Naive thymus-derived CD8-positive, alpha-beta T cell (primary cell): Measurements from ENCODE around the gene TNS1. TPM values are rescaled to one million over a fixed set of nuclear protein-coding genes. Genes with fewer than 3 reads are reported as not detected.
"Not testable (repeated sequence)": the region's sequence is repeated elsewhere in the genome, so short reads cannot be mapped to it uniquely, and the experiment has no call there.

Source experiments
- ATAC-seq, 2 donors: fragments of 150-1000 bp; cut with Tn5 transposase in 1 of 2; sonication (Bioruptor Pico), chemical (Tn5 transposase) in 1 of 2; 1 replicate in 1 of 2; 2 replicates in 1 of 2; pipeline ENCODE4 v1.10.0; 2021; ENCODE audit warnings: mild to moderate bottlenecking in 2 of 2, moderate library complexity in 2 of 2
- POLR2A ChIA-PET: fragments of 350-600 bp; sonication (Branson Sonifier 250); formaldehyde crosslinking; loops from one replicate; lab custom pipeline; 2021; ENCODE audit warnings: antibody characterized with exemption; lab: Charles Lee
- DNase-seq, 10 donors: peaks; one replicate each; pipeline versions ENCODE4 v3.0.0 to v3.0.0-alpha.2; 2020 to 2022
- H3K27ac Mint-ChIP-seq, 10 donors: one replicate each; pipeline ENCODE4 v1.8.0; 2020 to 2022; ENCODE audit warnings: mild to moderate bottlenecking in 10 of 10, mixed read lengths in 10 of 10, moderate library complexity in 4 of 10, inconsistent platforms in 1 of 10
- H3K27me3 Mint-ChIP-seq, 5 donors: one replicate each; pipeline ENCODE4 v1.8.0; 2021 to 2022; ENCODE audit warnings: mixed read lengths in 5 of 5
- H3K36me3 Mint-ChIP-seq, 3 donors: one replicate each; pipeline ENCODE4 v1.8.0; 2020 to 2022; ENCODE audit warnings: mixed read lengths in 3 of 3, mild to moderate bottlenecking in 2 of 3, inconsistent platforms in 1 of 3
- H3K4me1 Mint-ChIP-seq, 4 donors: one replicate each; pipeline ENCODE4 v1.8.0; 2021 to 2022; ENCODE audit warnings: mixed read lengths in 4 of 4
- H3K4me3 Mint-ChIP-seq, 10 donors: one replicate each; pipeline ENCODE4 v1.8.0; 2020 to 2022; ENCODE audit warnings: mild to moderate bottlenecking in 10 of 10, mixed read lengths in 10 of 10, moderate library complexity in 6 of 10, inconsistent platforms in 1 of 10
- H3K9me3 Mint-ChIP-seq, 9 donors: one replicate each; pipeline ENCODE4 v1.8.0; 2020 to 2022; ENCODE audit warnings: mixed read lengths in 9 of 9, mild to moderate bottlenecking in 3 of 9, inconsistent platforms in 1 of 9, moderate library complexity in 1 of 9
- polyA plus RNA-seq, 3 donors: library from polyadenylated mRNA; unstranded; fragments of 300-500 nt; fragmentation: Illumina TruSeq; gene quantifications; one replicate each; pipeline ENCODE4 v1.2.3, GENCODE V29; 2021
- total RNA-seq, 8 experiments: library from RNA in 2 of 8; stranded (reverse) in 2 of 8; gene quantifications; one replicate each; pipeline ENCODE4 v1.2.3 and lab custom pipeline; 2021 to 2026

TNS1 gene
- total and polyA plus RNA-seq, 5 experiments from 2014 or later, result 0.21 to 0.47 TPM; not detected in 3

GRCh38 chr2:217820904-217821303, 181.9 kb downstream of the TNS1 start:
- no peak for ATAC-seq
- POLR2A ChIA-PET, result no interaction called here
- Mint-ChIP-seq H3K27ac (peak overlapping the region in 1 of 10 donors; percentile 19), H3K27me3 (no peaks in the 10 kb centered on the region), H3K4me1 (no peaks in the 10 kb centered on the region), H3K9me3 (no peaks in the 10 kb centered on the region), H3K4me3 (no peak overlapping the region), H3K36me3 (no peaks in the 10 kb centered on the region)
- DNase-seq, result no peak

GRCh38 chr2:217820091-217820819, 182.5 kb downstream of the TNS1 start:
- DNase-seq (no peak), ATAC-seq (no peak)
- H3K36me3 Mint-ChIP-seq, result no peaks in the 10 kb centered on the region
- peak overlapping the region in 1 of 10 donors; percentile 26 for H3K27ac Mint-ChIP-seq
- H3K9me3 Mint-ChIP-seq, result no peaks in the 10 kb centered on the region
- no peaks in the 10 kb centered on the region for H3K27me3 Mint-ChIP-seq
- no peaks in the 10 kb centered on the region for H3K4me1 Mint-ChIP-seq
- POLR2A ChIA-PET, result no interaction called here
- no peak overlapping the region for H3K4me3 Mint-ChIP-seq

- H3K27ac Mint-ChIP-seq, result no peak overlapping the region
- no peaks in the 10 kb centered on the region for H3K9me3 Mint-ChIP-seq
- no peaks in the 10 kb centered on the region for H3K4me1 Mint-ChIP-seq
- no peak for DNase-seq
- POLR2A ChIA-PET, result no interaction called here
- H3K4me3 Mint-ChIP-seq, result no peak overlapping the region
- no peaks in the 10 kb centered on the region for H3K36me3 Mint-ChIP-seq
- no peak for ATAC-seq
- peaks cover 0 to 3% (median 0%) of the 10 kb centered on the region in 5 donors for H3K27me3 Mint-ChIP-seq
Observed at GRCh38 chr2:217818293-217818850, 184.4 kb downstream of the TNS1 start.

- Mint-ChIP-seq H3K4me3 (no peak overlapping the region), H3K36me3 (no peaks in the 10 kb centered on the region), H3K4me1 (no peaks in the 10 kb centered on the region), H3K27ac (no peak overlapping the region), H3K9me3 (no peaks in the 10 kb centered on the region), H3K27me3 (peaks cover 0 to 4% (median 0%) of the 10 kb centered on the region in 5 donors)
- DNase-seq, result no peak
- ATAC-seq, result no peak
- POLR2A ChIA-PET, result no interaction called here
Observed at GRCh38 chr2:217817466-217818292, 185.1 kb downstream of the TNS1 start.

- ATAC-seq (no peak), DNase-seq (no peak)
- no peak overlapping the region for H3K27ac Mint-ChIP-seq
- H3K4me3 Mint-ChIP-seq, result no peak overlapping the region
- POLR2A ChIA-PET, result no interaction called here
- no peaks in the 10 kb centered on the region for H3K9me3 Mint-ChIP-seq
- no peaks in the 10 kb centered on the region for H3K4me1 Mint-ChIP-seq
- H3K36me3 Mint-ChIP-seq, result no peaks in the 10 kb centered on the region
- peaks cover 0 to 10% (median 4%) of the 10 kb centered on the region in 5 donors for H3K27me3 Mint-ChIP-seq
Observed at GRCh38 chr2:217816396-217816869, 186.4 kb downstream of the TNS1 start.

GRCh38 chr2:217813828-217814227, 189.0 kb downstream of the TNS1 start:
- peaks cover 0 to 3% (median 0%) of the 10 kb centered on the region in 4 donors for H3K4me1 Mint-ChIP-seq
- ATAC-seq, result no peak
- H3K27me3 Mint-ChIP-seq, result peaks cover 0 to 13% (median 12%) of the 10 kb centered on the region in 5 donors
- no peaks in the 10 kb centered on the region for H3K36me3 Mint-ChIP-seq
- H3K9me3 Mint-ChIP-seq, result no peaks in the 10 kb centered on the region
- H3K4me3 Mint-ChIP-seq, result no peak overlapping the region
- no peak for DNase-seq
- no peak overlapping the region for H3K27ac Mint-ChIP-seq
- POLR2A ChIA-PET, result no interaction called here

- H3K9me3 Mint-ChIP-seq, result no peaks in the 10 kb centered on the region
- POLR2A ChIA-PET, result no interaction called here
- peaks cover 0 to 19% (median 13%) of the 10 kb centered on the region in 5 donors for H3K27me3 Mint-ChIP-seq
- H3K27ac Mint-ChIP-seq, result no peak overlapping the region
- H3K4me3 Mint-ChIP-seq, result no peak overlapping the region
- DNase-seq (no peak), ATAC-seq (no peak)
- peaks cover 0 to 3% (median 0%) of the 10 kb centered on the region in 4 donors for H3K4me1 Mint-ChIP-seq
- H3K36me3 Mint-ChIP-seq, result no peaks in the 10 kb centered on the region
Observed at GRCh38 chr2:217812170-217812569, 190.6 kb downstream of the TNS1 start.

GRCh38 chr2:217810260-217810659, 192.5 kb downstream of the TNS1 start:
- H3K4me1 Mint-ChIP-seq, result peaks cover 0 to 6% (median 0%) of the 10 kb centered on the region in 4 donors
- no peak overlapping the region for H3K27ac Mint-ChIP-seq
- H3K4me3 Mint-ChIP-seq, result no peak overlapping the region
- no peaks in the 10 kb centered on the region for H3K9me3 Mint-ChIP-seq
- no peaks in the 10 kb centered on the region for H3K36me3 Mint-ChIP-seq
- ATAC-seq (no peak), DNase-seq (no peak)
- peaks cover 0 to 28% (median 13%) of the 10 kb centered on the region in 5 donors for H3K27me3 Mint-ChIP-seq
- POLR2A ChIA-PET, result no interaction called here

GRCh38 chr2:217809736-217810135, 193.1 kb downstream of the TNS1 start:
- Mint-ChIP-seq H3K27ac (no peak overlapping the region), H3K4me3 (no peak overlapping the region), H3K4me1 (peaks cover 0 to 6% (median 0%) of the 10 kb centered on the region in 4 donors), H3K36me3 (no peaks in the 10 kb centered on the region), H3K9me3 (no peaks in the 10 kb centered on the region), H3K27me3 (peaks cover 0 to 28% (median 13%) of the 10 kb centered on the region in 5 donors)
- no peak for ATAC-seq
- POLR2A ChIA-PET, result no interaction called here
- DNase-seq, result no peak

- H3K27me3 Mint-ChIP-seq, result peaks cover 0 to 28% (median 11%) of the 10 kb centered on the region in 5 donors
- H3K4me3 Mint-ChIP-seq, POLR2A ChIA-PET, H3K36me3 Mint-ChIP-seq, DNase-seq, H3K27ac Mint-ChIP-seq, H3K9me3 Mint-ChIP-seq, H3K4me1 Mint-ChIP-seq, ATAC-seq: not testable (repeated sequence)
Observed at GRCh38 chr2:217808967-217809366, 193.8 kb downstream of the TNS1 start.

- no peaks in the 10 kb centered on the region for H3K9me3 Mint-ChIP-seq
Observed at GRCh38 chr2:217808326-217808725, 194.5 kb downstream of the TNS1 start.

GRCh38 chr2:217807753-217808152, 195.0 kb downstream of the TNS1 start:
- Mint-ChIP-seq H3K4me1 (peaks cover 0 to 6% (median 0%) of the 10 kb centered on the region in 4 donors), H3K4me3 (no peak overlapping the region), H3K27me3 (peaks cover 0 to 28% (median 9%) of the 10 kb centered on the region in 5 donors), H3K9me3 (no peaks in the 10 kb centered on the region), H3K36me3 (no peaks in the 10 kb centered on the region), H3K27ac (no peak overlapping the region)
- ATAC-seq, result no peak
- POLR2A ChIA-PET, result no interaction called here
- DNase-seq, result no peak

More at GRCh38 chr2:217808326-217808725, 194.5 kb downstream of the TNS1 start:
- Mint-ChIP-seq H3K4me1 (peaks cover 0 to 6% (median 0%) of the 10 kb centered on the region in 4 donors), H3K36me3 (no peaks in the 10 kb centered on the region), H3K4me3 (no peak overlapping the region), H3K27me3 (peaks cover 0 to 28% (median 10%) of the 10 kb centered on the region in 5 donors), H3K27ac (no peak overlapping the region)
- ATAC-seq, result no peak
- POLR2A ChIA-PET, result no interaction called here
- no peak for DNase-seq

GRCh38 chr2:217807025-217807424, 195.8 kb downstream of the TNS1 start:
- ATAC-seq, result no peak
- no peak overlapping the region for H3K4me3 Mint-ChIP-seq
- DNase-seq, result no peak
- H3K36me3 Mint-ChIP-seq, result no peaks in the 10 kb centered on the region
- H3K27me3 Mint-ChIP-seq, result peaks cover 0 to 25% (median 7%) of the 10 kb centered on the region in 5 donors
- no peaks in the 10 kb centered on the region for H3K9me3 Mint-ChIP-seq
- POLR2A ChIA-PET, result no interaction called here
- peaks cover 0 to 6% (median 0%) of the 10 kb centered on the region in 4 donors for H3K4me1 Mint-ChIP-seq
- H3K27ac Mint-ChIP-seq, result no peak overlapping the region
